ENCODE data around the gene CATSPER1. TPM values are rescaled to one million over a fixed set of nuclear protein-coding genes. Genes with fewer than 3 reads are reported as not detected.

Gene CATSPER1
- total RNA-seq, 4 donors from 2014 or later: 0.87 TPM; not detected in 3

DNA sequence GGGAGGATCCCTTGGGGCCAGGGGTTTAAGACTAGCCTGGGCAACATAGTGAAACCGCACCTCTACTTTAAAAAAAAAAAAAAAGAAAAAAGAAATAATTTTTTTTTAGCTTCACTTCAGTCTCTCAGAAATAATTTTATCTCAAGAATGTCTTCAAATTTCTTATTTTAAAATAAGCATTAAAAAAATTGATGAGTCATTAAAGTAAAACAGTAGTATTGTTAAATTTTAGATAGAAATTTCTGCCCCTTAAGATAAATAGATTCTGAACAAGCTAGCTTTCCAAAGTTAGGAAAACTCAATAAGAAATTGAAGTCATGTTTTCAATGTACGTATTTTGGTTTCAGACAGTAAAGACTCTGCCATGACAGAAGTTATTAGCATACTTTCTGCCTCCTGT, 36.1 kb upstream of the CATSPER1 start:
- H3K27me3 ChIP-seq: no peaks in the 10 kb centered on the region
- H3K9me3 ChIP-seq: no peaks in the 10 kb centered on the region
- WGBS, 2 donors: 89 to 92% methylated on average over 2 of the region's 2 CpGs
- H3K4me1 ChIP-seq: no peaks in the 10 kb centered on the region
- no peak for TF ChIP-seq CTCF (IDR thresholded peaks at IDR 0.05)
- no peak for TF ChIP-seq POLR2A (IDR thresholded peaks at IDR 0.05)
- TF ChIP-seq EP300 (IDR thresholded peaks at IDR 0.05): no peak
- peaks cover 8 to 100% (median 59%) of the 10 kb centered on the region in 3 donors for H3K36me3 ChIP-seq
- H3K4me3 ChIP-seq: no peak overlapping the region
- no peak for DNase-seq (ENCODE audit: low spot score in 2 of 2)
- no peak overlapping the region for H3K27ac ChIP-seq

GRCh38 chr11:66061268-66061667, 35.0 kb upstream of the CATSPER1 start:
- H3K4me1 ChIP-seq: no peaks in the 10 kb centered on the region
- H3K27me3 ChIP-seq: no peaks in the 10 kb centered on the region
- H3K4me3 ChIP-seq: no peak overlapping the region
- no peak for TF ChIP-seq CTCF (IDR thresholded peaks at IDR 0.05)
- no peak for TF ChIP-seq POLR2A (IDR thresholded peaks at IDR 0.05)
- WGBS, 2 donors: 82 to 88% methylated on average over 6 of the region's 6 CpGs
- no peaks in the 10 kb centered on the region for H3K9me3 ChIP-seq
- no peak for DNase-seq (ENCODE audit: low spot score in 2 of 2)
- H3K36me3 ChIP-seq: peaks cover 5 to 100% (median 60%) of the 10 kb centered on the region in 3 donors
- no peak overlapping the region for H3K27ac ChIP-seq

- H3K9me3 ChIP-seq: no peaks in the 10 kb centered on the region
- H3K4me1 ChIP-seq: peaks cover 0 to 11% (median 0%) of the 10 kb centered on the region in 4 donors
- H3K27me3 ChIP-seq: no peaks in the 10 kb centered on the region
- no peak overlapping the region for H3K27ac ChIP-seq
- TF ChIP-seq EP300 (IDR thresholded peaks at IDR 0.05) (no peak), POLR2A (IDR thresholded peaks at IDR 0.05) (no peak), CTCF (IDR thresholded peaks at IDR 0.05) (no peak)
- no peak overlapping the region for H3K4me3 ChIP-seq
- H3K36me3 ChIP-seq: peaks cover 5 to 100% (median 62%) of the 10 kb centered on the region in 3 donors
- WGBS, 2 donors: 74 to 79% methylated on average over 8 of the region's 8 CpGs
- DNase-seq (ENCODE audit: low spot score in 2 of 2): no peak
These were observed 33.8 kb upstream of the CATSPER1 start for GRCh38 chr11:66059966-66060680.

DNA sequence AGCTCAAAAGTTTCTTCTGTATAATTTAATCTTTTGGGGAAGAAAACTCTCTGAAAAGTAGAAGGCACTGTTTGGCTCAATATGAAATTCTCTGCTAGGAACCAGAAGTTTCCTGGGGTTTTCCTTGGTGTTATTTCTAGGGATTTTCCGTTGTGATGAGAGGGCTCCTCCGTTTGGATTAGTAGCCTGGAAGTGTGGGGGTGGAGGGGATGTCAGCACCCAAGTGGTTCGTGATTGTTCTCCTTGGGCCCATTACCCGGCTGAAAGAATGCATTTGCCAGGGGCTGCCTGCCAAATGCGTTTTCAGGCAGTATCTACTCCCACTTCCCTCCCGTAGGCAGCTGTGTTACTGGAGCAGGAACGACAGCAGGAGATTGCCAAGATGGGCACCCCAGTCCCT, 30.2 kb upstream of the CATSPER1 start:
- 34 to 44% methylated on average over 7 of the region's 7 CpGs for WGBS, 2 donors
- TF ChIP-seq POLR2A (IDR thresholded peaks at IDR 0.05) (no peak), EP300 (IDR thresholded peaks at IDR 0.05) (no peak), CTCF (IDR thresholded peaks at IDR 0.05) (no peak)
- H3K36me3 ChIP-seq: peaks cover 5 to 80% (median 49%) of the 10 kb centered on the region in 3 donors
- DNase-seq (ENCODE audit: low spot score in 2 of 2): no peak
- H3K9me3 ChIP-seq: no peaks in the 10 kb centered on the region
- H3K4me3 ChIP-seq: no peak overlapping the region
- H3K27ac ChIP-seq: no peak overlapping the region
- H3K4me1 ChIP-seq: peaks cover 0 to 37% (median 10%) of the 10 kb centered on the region in 4 donors
- no peaks in the 10 kb centered on the region for H3K27me3 ChIP-seq

DNA sequence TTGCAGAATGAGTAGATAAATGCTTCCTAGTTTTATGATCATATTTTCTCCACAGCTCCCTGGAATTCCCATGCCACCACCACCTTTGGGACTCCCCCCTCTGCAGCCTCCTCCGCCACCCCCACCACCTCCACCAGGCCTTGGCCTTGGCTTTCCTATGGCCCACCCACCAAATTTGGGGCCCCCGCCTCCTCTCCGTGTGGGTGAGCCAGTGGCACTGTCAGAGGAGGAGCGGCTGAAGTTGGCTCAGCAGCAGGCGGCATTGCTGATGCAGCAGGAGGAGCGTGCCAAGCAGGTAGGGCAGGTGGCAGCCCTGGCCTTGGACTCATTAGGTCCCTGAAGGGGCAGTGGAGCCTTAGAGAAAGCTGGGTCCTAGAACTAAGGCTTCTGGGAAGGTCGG, 28.7 kb upstream of the CATSPER1 start:
- TF ChIP-seq POLR2A (IDR thresholded peaks at IDR 0.05) (no peak), EP300 (IDR thresholded peaks at IDR 0.05) (no peak), CTCF (IDR thresholded peaks at IDR 0.05) (no peak)
- no peak for DNase-seq (ENCODE audit: low spot score in 2 of 2)
- no peak overlapping the region for H3K4me3 ChIP-seq
- WGBS, 2 donors: 90 to 96% methylated on average over 7 of the region's 7 CpGs
- H3K27me3 ChIP-seq: no peaks in the 10 kb centered on the region
- no peaks in the 10 kb centered on the region for H3K9me3 ChIP-seq
- peaks cover 5 to 65% (median 38%) of the 10 kb centered on the region in 3 donors for H3K36me3 ChIP-seq
- H3K27ac ChIP-seq: no peak overlapping the region
- H3K4me1 ChIP-seq: peaks cover 0 to 47% (median 13%) of the 10 kb centered on the region in 4 donors
